Stimulated activated CD4-positive, alpha-beta T cell treated with anti-CD3 and anti-CD28 coated beads, TNF-alpha, amount 100 ng/mL, for 48 hours (primary cell): Measurements from ENCODE around the gene F2.

Source experiments
- DNase-seq, 3 donors: peaks; one replicate each; pipeline ENCODE4 v3.0.0-alpha.2; 2020; ENCODE audit warnings: low read depth in 3 of 3

Gene F2

GRCh38 chr11:46743043-46743442, 24.0 kb downstream of the F2 start:
- DNase-seq: no peak

- DNase-seq: no peak
Measured at GRCh38 chr11:46743693-46744339, 24.8 kb downstream of the F2 start.

- no peak for DNase-seq
Measured at GRCh38 chr11:46745328-46745727, 26.3 kb downstream of the F2 start.

GRCh38 chr11:46745995-46746394, 27.0 kb downstream of the F2 start:
- no peak for DNase-seq

- DNase-seq: no peak
Measured at GRCh38 chr11:46747150-46747549, 28.1 kb downstream of the F2 start.

- no peak for DNase-seq
Measured at GRCh38 chr11:46755962-46756361, 36.9 kb downstream of the F2 start.

GRCh38 chr11:46759196-46759595, 40.2 kb downstream of the F2 start:
- DNase-seq: no peak

- DNase-seq: no peak
Measured at GRCh38 chr11:46760429-46761128, 41.6 kb downstream of the F2 start.

- no peak for DNase-seq
Measured at GRCh38 chr11:46761807-46762206, 42.8 kb downstream of the F2 start.

- DNase-seq: no peak
Measured at GRCh38 chr11:46762248-46762647, 43.2 kb downstream of the F2 start.

- no peak for DNase-seq
Measured at GRCh38 chr11:46766656-46767055, 47.6 kb downstream of the F2 start.

- DNase-seq: no peak
Measured at GRCh38 chr11:46769636-46770221, 50.7 kb downstream of the F2 start.

GRCh38 chr11:46776878-46777277, 57.9 kb downstream of the F2 start:
- no peak for DNase-seq

- no peak for DNase-seq
Measured at GRCh38 chr11:46778416-46778815, 59.4 kb downstream of the F2 start.
